HepG2 (cell line): ENCODE measurements around the gene SPOCD1. TPM values are rescaled to one million over a fixed set of nuclear protein-coding genes. Genes with fewer than 3 reads are reported as not detected.

ENCODE experiments used
- ATAC-seq: fragments of 200-7000 bp; cut with Tn5 transposase; 3 replicates; pipeline ENCODE4 v1.9.1; 2020; ENCODE audit warnings: mild to moderate bottlenecking, moderate library complexity
- BruUV-seq: library from RNA; stranded (reverse); fragments of 400-500 nt; replicated peaks from 2 replicates; lab custom pipeline; 2021; lab: Mats Ljungman, UMichigan
- CTCF ChIA-PET: fragments of 300-600 bp; formaldehyde crosslinking; extraction: SDS; loops from one replicate; lab custom pipeline; 2021; ENCODE audit warnings: low total read pairs, inconsistent platforms, low intra/inter-chr PET ratio; lab: Yijun Ruan, JAX
- POLR2A ChIA-PET: fragments of 350-600 bp; sonication (Branson Sonifier 250); formaldehyde crosslinking; loops from one replicate; lab custom pipeline; 2020; ENCODE audit warnings: antibody characterized with exemption, inconsistent platforms; lab: Yijun Ruan, JAX
- DNase-seq: peaks from one replicate; pipeline ENCODE4 v3.0.0-alpha.2; 2015; ENCODE audit warnings: low spot score
- FAIRE-seq: peaks from 3 replicates; lab custom pipeline; 2011; peaks lifted over from hg19 to GRCh38; lab: Jason Lieb, UNC
- H2AFZ ChIP-seq: one replicate; pipeline ENCODE4 v1.6.1; 2011; ENCODE audit warnings: low read length, inconsistent platforms
- H3K27ac ChIP-seq: fragments of 300-600 bp; 3 replicates; pipeline ENCODE4 v1.8.0; 2011; ENCODE audit warnings: mixed run types, mild to moderate bottlenecking, mixed read lengths, low read length, inconsistent platforms; ENCODE audit not compliant: insufficient read depth; ENCODE audit errors: extremely low read length
- H3K27me3 ChIP-seq, 2 experiments: fragments of 200-600 bp in 1 of 2; 2 replicates in 1 of 2; 3 replicates in 1 of 2; pipeline versions ENCODE4 v1.6.0 to v1.8.0; 2011; ENCODE audit warnings: low read length in 2 of 2, mild to moderate bottlenecking in 2 of 2, moderate library complexity in 2 of 2, inconsistent platforms in 1 of 2; ENCODE audit not compliant: insufficient read depth in 2 of 2, control insufficient read depth in 1 of 2
- H3K36me3 ChIP-seq, 2 experiments: fragments of 200-600 bp in 1 of 2; replicated peaks in 1 of 2; 2 replicates in 1 of 2; 3 replicates in 1 of 2; pipeline versions ENCODE4 v1.5.1 to v1.8.0; 2011; ENCODE audit warnings: low read length in 2 of 2, inconsistent platforms in 1 of 2; ENCODE audit not compliant: insufficient read depth in 2 of 2, control insufficient read depth in 1 of 2
- H3K4me1 ChIP-seq: 2 replicates; pipeline ENCODE4 v1.5.1; 2012; ENCODE audit warnings: low read length, inconsistent platforms; ENCODE audit not compliant: insufficient read depth
- H3K4me2 ChIP-seq: 2 replicates; pipeline ENCODE4 v1.6.0; 2011; ENCODE audit warnings: low read depth, low read length, inconsistent platforms
- H3K4me3 ChIP-seq, 3 experiments: fragments of 200-600 bp in 1 of 3; sonication (generic), shearing (Covaris generic) in 1 of 3; replicated peaks in 1 of 3; 2 replicates each; pipeline ENCODE4 v1.5.1; 2011 to 2016; ENCODE audit warnings: low read length in 3 of 3, inconsistent platforms in 2 of 3, low read depth in 2 of 3, mild to moderate bottlenecking in 2 of 3, control low read depth in 1 of 3, mixed read lengths in 1 of 3; ENCODE audit not compliant: insufficient read depth in 1 of 3
- H3K79me2 ChIP-seq: one replicate; pipeline ENCODE4 v1.6.1; 2011; ENCODE audit warnings: low read length, inconsistent platforms; ENCODE audit not compliant: insufficient read depth
- H3K9ac ChIP-seq: 2 replicates; pipeline ENCODE4 v1.6.0; 2011; ENCODE audit warnings: mild to moderate bottlenecking, low read depth, low read length, inconsistent platforms; ENCODE audit not compliant: insufficient read depth
- H3K9me3 ChIP-seq: 2 replicates; pipeline ENCODE4 v1.5.1; 2012; ENCODE audit warnings: mild to moderate bottlenecking, low read length
- H4K20me1 ChIP-seq: 2 replicates; pipeline ENCODE4 v1.6.0; 2011; ENCODE audit warnings: inconsistent platforms, mild to moderate bottlenecking, low read length, moderate library complexity; ENCODE audit not compliant: insufficient read depth
- ATF7-NPFF ChIP-seq: sonication (generic); formaldehyde crosslinking; IDR thresholded peaks from 2 replicates; pipeline ENCODE4 v1.8.1; 2023; ENCODE audit warnings: mild to moderate bottlenecking, low read depth, missing genetic modification reagents, moderate library complexity
- ETV6 ChIP-seq: sonication (generic); formaldehyde crosslinking; conservative IDR thresholded peaks from 2 replicates; pipeline ENCODE4 v1.4.0; 2020; ENCODE audit warnings: missing genetic modification reagents
- MTF2 ChIP-seq: sonication (generic); formaldehyde crosslinking; IDR thresholded peaks from 2 replicates; pipeline ENCODE4 v1.5.0; 2020; ENCODE audit warnings: missing genetic modification reagents, borderline replicate concordance
- NFRKB ChIP-seq: fragments of 450-650 bp; IDR thresholded peaks from 2 replicates; pipeline ENCODE4 v1.6.1; 2017
- SRF ChIP-seq: IDR thresholded peaks from 2 replicates; pipeline ENCODE4 v1.6.1; 2011; ENCODE audit warnings: mild to moderate bottlenecking, low read depth, low read length, moderate library complexity
- ZBTB34 ChIP-seq: sonication (generic); formaldehyde crosslinking; IDR thresholded peaks from 2 replicates; pipeline ENCODE4 v1.8.0; 2022; ENCODE audit warnings: mild to moderate bottlenecking, missing genetic modification reagents
- ZBTB7A ChIP-seq: sonication (generic); formaldehyde crosslinking; IDR thresholded peaks from 2 replicates; pipeline ENCODE4 v1.8.0; 2022; ENCODE audit warnings: mild to moderate bottlenecking, missing genetic modification reagents
- ZNF10 ChIP-seq: sonication (generic); formaldehyde crosslinking; IDR thresholded peaks from 2 replicates; pipeline ENCODE4 v1.4.0; 2020; ENCODE audit warnings: mild to moderate bottlenecking, low read depth, missing genetic modification reagents, borderline replicate concordance
- ZNF263 ChIP-seq: sonication (generic); formaldehyde crosslinking; IDR thresholded peaks from 2 replicates; pipeline ENCODE4 v1.4.0; 2020; ENCODE audit warnings: missing genetic modification reagents
- ZNF281 ChIP-seq: sonication (generic); formaldehyde crosslinking; IDR thresholded peaks from 2 replicates; pipeline ENCODE4 v1.4.0; 2020; ENCODE audit warnings: missing genetic modification reagents, borderline replicate concordance
- ZNF574 ChIP-seq: sonication (generic); formaldehyde crosslinking; IDR thresholded peaks from 2 replicates; pipeline ENCODE4 v1.4.0; 2020; ENCODE audit warnings: missing genetic modification reagents
- ZNF687 ChIP-seq: sonication (generic); formaldehyde crosslinking; IDR thresholded peaks from 2 replicates; pipeline ENCODE4 v1.5.1; 2020; ENCODE audit warnings: mild to moderate bottlenecking, missing genetic modification reagents, moderate library complexity
- ZNF775 ChIP-seq: sonication (generic); formaldehyde crosslinking; IDR thresholded peaks from 2 replicates; pipeline ENCODE4 v1.4.0; 2020; ENCODE audit warnings: missing genetic modification reagents, mild to moderate bottlenecking, moderate library complexity, borderline replicate concordance
- WGBS: methylation state at CpG from one replicate; pipeline ENCODE4 v1.1.6; 2017; ENCODE audit warnings: low lambda C conversion rate; 5-methylcytosine and 5-hydroxymethylcytosine counted together
- in situ Hi-C: cut with HindIII; loops from 2 replicates; pipeline ENCODE4 v1.10.0; 2017; ENCODE audit warnings: low pct_unique_long_range_greater_than_20kb; ENCODE audit not compliant: extremely low pct_ligation_motif_present
- intact Hi-C: fragments of 100-400 bp; cut with micrococcal nuclease; formaldehyde crosslinking; loops from one replicate; pipeline ENCODE4 v1.10.0; 2022; ENCODE audit not compliant: unreplicated experiment
- polyA plus RNA-seq, 8 experiments: library from polyadenylated mRNA; depleted of rRNA in 3 of 8; stranded (reverse) in 7 of 8; unstranded in 1 of 8; fragments of >200 nt; fragmentation: Illumina TruSeq in 4 of 8; extraction: Trizol in 4 of 8; gene quantifications; 2 replicates each; pipeline versions ENCODE4 v1.2.1 to v1.2.3, GENCODE V29; 2011 to 2016; ENCODE audit warnings: low read depth in 4 of 8, missing spikeins in 1 of 8, mixed read lengths in 1 of 8; ENCODE audit not compliant: insufficient read depth in 1 of 8
- total RNA-seq, 5 experiments: library from RNA; depleted of rRNA; stranded (reverse); fragments of >200 nt; fragmentation: Illumina TruSeq; extraction: Trizol; gene quantifications; 2 replicates each; pipeline ENCODE4 v1.2.3, GENCODE V29; 2016; ENCODE audit warnings: low read depth in 1 of 5

SPOCD1 gene
- total and polyA plus RNA-seq, 2 of the 13 experiments (the other 11 are each of a cell fraction or from before 2014, with no cell fraction given): 0.24 to 0.29 TPM

- Histone ChIP-seq H3K4me1 (peaks cover 10% of the 10 kb centered on the region), H4K20me1 (no peaks in the 10 kb centered on the region), H3K27ac (no peak overlapping the region), H3K9ac (peak overlapping the region; percentile 14; the same call in 1 of the 2 replicates), H3K4me2 (peak overlapping the region; percentile 90), H3K79me2 (no peaks in the 10 kb centered on the region), H2AFZ (no peak overlapping the region), H3K27me3 (peaks cover 0 to 16% of the 10 kb centered on the region in 2 experiments; a peak in 2 of 5 replicates), H3K36me3 (no peaks in the 10 kb centered on the region), H3K4me3 (peak overlapping the region in 2 of 3 experiments; percentile 29 to 67; a peak in 4 of 6 replicates), H3K9me3 (no peaks in the 10 kb centered on the region)
- in situ Hi-C loops (loop anchor here (5.0 kb wide), 1 partner anchor 142 kb away; no protein-coding TSS in a partner anchor), intact Hi-C loops (no loop called here)
- ChIA-PET POLR2A (interaction anchor here (0.6 to 1.4 kb wide), 5 partner anchors 16 to 149 kb away, joined by 3 to 4 read pairs (median 3); no protein-coding TSS in a partner anchor), CTCF (interaction anchor here (3.0 kb wide), 1 partner anchor 149 kb away, joined by 30 read pairs; no protein-coding TSS in a partner anchor)
- DNase-seq (no peak), ATAC-seq (peak; percentile 46), FAIRE-seq (no peak)
- 31% methylated on average over 5 of the region's 7 CpGs for WGBS
- BruUV-seq: no TSS peak
- TF ChIP-seq SRF (no peak), ETV6 (no peak), MTF2 (CRISPR knock-in tag) (no peak), ZBTB7A (CRISPR knock-in tag) (no peak), ZBTB34 (CRISPR knock-in tag) (no peak), ZNF10 (CRISPR knock-in tag) (no peak), NFRKB (no peak), ZNF687 (CRISPR knock-in tag) (0 out of 2 replicates have a peak, but pooled peaks have one; percentile 3), ZNF281 (no peak), ZNF775 (no peak), ATF7-NPFF (CRISPR knock-in tag) (no peak), ZNF574 (CRISPR knock-in tag) (no peak), ZNF263 (CRISPR knock-in tag) (peak; percentile 88)
Measured at GRCh38 chr1:31815307-31815645, 546 bp downstream of the SPOCD1 start.
